ENCODE data around the gene PROS1.
"Not testable (repeated sequence)": the region's sequence is repeated elsewhere in the genome, so short reads cannot be mapped to it uniquely, and the experiment has no call there.

Gene PROS1

DNA sequence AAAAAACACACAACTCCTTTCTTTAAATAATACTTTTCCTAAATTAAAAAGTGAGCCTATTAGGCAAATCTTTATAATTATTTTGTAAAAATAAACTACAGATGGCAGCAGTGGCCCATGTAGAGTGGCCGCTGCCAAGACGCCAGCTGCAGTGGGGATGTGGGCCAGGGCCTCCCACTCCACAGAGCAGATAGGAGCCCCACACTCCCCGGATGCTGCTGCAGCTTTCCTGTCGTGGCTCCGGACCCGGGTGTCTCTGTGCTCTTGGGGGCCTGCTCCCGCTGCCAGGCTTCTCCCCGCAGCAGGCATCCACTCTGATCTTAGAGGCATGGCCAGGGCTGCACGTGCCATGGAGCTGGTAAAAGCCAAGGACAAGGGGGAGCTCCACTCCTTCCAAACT, 67.5 kb downstream of the PROS1 start:
- no peaks in the 10 kb centered on the region for H3K9me3 ChIP-seq (replicated peaks; ENCODE audit: insufficient read depth, low read length)
- no peaks in the 10 kb centered on the region for H3F3A ChIP-seq (ENCODE audit: insufficient read depth, low read length)
- no peaks in the 10 kb centered on the region for H3K36me3 ChIP-seq (replicated peaks; ENCODE audit: insufficient read depth, low read length)
- H3K4me1 ChIP-seq (ENCODE audit: low read length): no peaks in the 10 kb centered on the region
- H3K4me2 ChIP-seq (ENCODE audit: low read depth, low read length): no peak overlapping the region
- H3K9me2 ChIP-seq (replicated peaks; ENCODE audit: insufficient read depth, low read length): no peaks in the 10 kb centered on the region
- TF ChIP-seq EZH2 (optimal IDR thresholded peaks at IDR 0.05; ENCODE audit: low read depth, low read length) (no peak), EZH2phosphoT487 (IDR thresholded peaks at IDR 0.05; ENCODE audit: low read length) (no peak)
- TF ChIP-seq, protein P1, sequence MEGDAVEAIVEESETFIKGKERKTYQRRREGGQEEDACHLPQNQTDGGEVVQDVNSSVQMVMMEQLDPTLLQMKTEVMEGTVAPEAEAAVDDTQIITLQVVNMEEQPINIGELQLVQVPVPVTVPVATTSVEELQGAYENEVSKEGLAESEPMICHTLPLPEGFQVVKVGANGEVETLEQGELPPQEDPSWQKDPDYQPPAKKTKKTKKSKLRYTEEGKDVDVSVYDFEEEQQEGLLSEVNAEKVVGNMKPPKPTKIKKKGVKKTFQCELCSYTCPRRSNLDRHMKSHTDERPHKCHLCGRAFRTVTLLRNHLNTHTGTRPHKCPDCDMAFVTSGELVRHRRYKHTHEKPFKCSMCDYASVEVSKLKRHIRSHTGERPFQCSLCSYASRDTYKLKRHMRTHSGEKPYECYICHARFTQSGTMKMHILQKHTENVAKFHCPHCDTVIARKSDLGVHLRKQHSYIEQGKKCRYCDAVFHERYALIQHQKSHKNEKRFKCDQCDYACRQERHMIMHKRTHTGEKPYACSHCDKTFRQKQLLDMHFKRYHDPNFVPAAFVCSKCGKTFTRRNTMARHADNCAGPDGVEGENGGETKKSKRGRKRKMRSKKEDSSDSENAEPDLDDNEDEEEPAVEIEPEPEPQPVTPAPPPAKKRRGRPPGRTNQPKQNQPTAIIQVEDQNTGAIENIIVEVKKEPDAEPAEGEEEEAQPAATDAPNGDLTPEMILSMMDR (IDR thresholded peaks at IDR 0.05; ENCODE audit: low read length): no peak
- H2AFZ ChIP-seq (ENCODE audit: low read length): no peak overlapping the region
- no peak overlapping the region for H3K27ac ChIP-seq (ENCODE audit: low read length)
- no peaks in the 10 kb centered on the region for H4K20me1 ChIP-seq (ENCODE audit: insufficient read depth, low read length)
- no peak overlapping the region for H3K9ac ChIP-seq (ENCODE audit: low read length)
- DNase-seq: no peak
- H3K79me2 ChIP-seq (ENCODE audit: low read length): no peaks in the 10 kb centered on the region
- no peak overlapping the region for H3K4me3 ChIP-seq (ENCODE audit: low read length)
- no peaks in the 10 kb centered on the region for H3K27me3 ChIP-seq (replicated peaks; ENCODE audit: insufficient read depth, low read length)

DNA sequence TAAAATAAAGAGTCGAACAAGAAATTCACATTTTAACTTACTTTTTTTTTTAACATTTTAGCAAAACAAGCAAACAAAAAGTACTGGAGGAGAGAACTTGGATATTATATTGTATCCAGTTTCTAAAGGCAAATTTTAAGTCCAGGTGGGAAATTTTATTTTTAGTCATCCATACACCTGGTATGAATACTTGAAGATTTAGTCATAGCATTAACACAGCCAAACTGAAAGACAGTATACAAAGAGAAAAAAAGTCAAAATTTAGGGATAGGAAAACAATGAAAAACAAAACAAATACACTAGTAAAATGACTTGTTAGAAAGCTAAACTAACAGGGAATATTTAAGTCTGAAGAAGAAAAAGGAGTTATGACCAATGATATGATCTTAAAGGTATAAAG, 69.1 kb downstream of the PROS1 start:
- no peak for TF ChIP-seq EZH2phosphoT487 (IDR thresholded peaks at IDR 0.05; ENCODE audit: low read length)
- TF ChIP-seq, protein P1 (IDR thresholded peaks at IDR 0.05; ENCODE audit: low read length): no peak
- no peak for TF ChIP-seq EZH2 (optimal IDR thresholded peaks at IDR 0.05; ENCODE audit: low read depth, low read length)
- H3K9me3 ChIP-seq (replicated peaks; ENCODE audit: insufficient read depth, low read length): no peaks in the 10 kb centered on the region
- no peak overlapping the region for H3K4me3 ChIP-seq (ENCODE audit: low read length)
- no peaks in the 10 kb centered on the region for H3K9me2 ChIP-seq (replicated peaks; ENCODE audit: insufficient read depth, low read length)
- H4K20me1 ChIP-seq (ENCODE audit: insufficient read depth, low read length): no peaks in the 10 kb centered on the region
- H3K79me2 ChIP-seq (ENCODE audit: low read length): no peaks in the 10 kb centered on the region
- H3K9ac ChIP-seq (ENCODE audit: low read length): no peak overlapping the region
- no peaks in the 10 kb centered on the region for H3K36me3 ChIP-seq (replicated peaks; ENCODE audit: insufficient read depth, low read length)
- H3K27me3 ChIP-seq (replicated peaks; ENCODE audit: insufficient read depth, low read length): no peaks in the 10 kb centered on the region
- no peak overlapping the region for H3K4me2 ChIP-seq (ENCODE audit: low read depth, low read length)
- H3K4me1 ChIP-seq (ENCODE audit: low read length): no peaks in the 10 kb centered on the region
- DNase-seq: no peak
- no peak overlapping the region for H2AFZ ChIP-seq (ENCODE audit: low read length)
- no peaks in the 10 kb centered on the region for H3F3A ChIP-seq (ENCODE audit: insufficient read depth, low read length)
- H3K27ac ChIP-seq (ENCODE audit: low read length): no peak overlapping the region

DNA sequence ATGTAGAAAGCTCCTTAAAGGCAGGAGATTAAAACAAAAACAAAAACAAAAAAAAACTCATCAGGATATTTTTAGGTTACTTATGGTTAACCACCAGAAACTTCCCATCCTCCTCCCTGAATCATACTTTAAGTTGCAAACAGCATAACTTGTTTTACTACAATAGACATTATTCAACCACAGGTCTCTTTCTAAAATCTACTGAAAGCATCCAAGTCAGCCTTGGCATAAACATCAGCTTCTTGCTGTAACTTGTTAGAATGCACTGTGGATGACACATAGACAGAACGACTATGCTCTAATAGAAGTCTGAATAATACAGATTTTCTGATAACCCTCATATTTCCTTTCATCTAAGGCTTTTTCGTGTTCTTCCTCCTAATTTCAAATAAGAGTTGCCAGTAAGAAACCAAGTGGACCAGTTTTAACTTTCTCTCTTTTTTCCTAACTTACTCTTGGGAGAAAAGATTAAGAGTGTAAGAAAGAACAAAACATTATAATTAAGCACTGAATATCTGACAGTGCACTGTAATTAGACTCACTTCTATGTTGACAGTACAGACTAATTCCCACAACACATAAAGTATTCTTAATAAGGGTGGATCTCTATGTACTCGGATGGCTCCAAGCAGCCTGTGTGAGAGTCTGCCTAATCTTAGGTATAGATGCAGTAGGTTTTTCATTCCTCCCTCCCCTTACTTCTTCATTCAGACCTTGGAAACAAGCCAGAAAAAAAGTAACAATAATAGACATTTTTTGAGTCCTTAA, 95.3 kb downstream of the PROS1 start:
- H3K9ac ChIP-seq (ENCODE audit: low read length); H3K9me3 ChIP-seq (replicated peaks; ENCODE audit: insufficient read depth, low read length); H4K20me1 ChIP-seq (ENCODE audit: insufficient read depth, low read length); H3K79me2 ChIP-seq (ENCODE audit: low read length); H3K27me3 ChIP-seq (replicated peaks; ENCODE audit: insufficient read depth, low read length); H3K36me3 ChIP-seq (replicated peaks; ENCODE audit: insufficient read depth, low read length); H3F3A ChIP-seq (ENCODE audit: insufficient read depth, low read length); H3K9me2 ChIP-seq (replicated peaks; ENCODE audit: insufficient read depth, low read length): not testable (repeated sequence)
- H3K4me3 ChIP-seq (ENCODE audit: low read length): 0 out of 2 replicates have a peak overlapping the region, but pooled peaks have one; percentile 16
- H2AFZ ChIP-seq (ENCODE audit: low read length): peak overlapping the region; percentile 25; the same call in 1 of the 2 replicates
- H3K27ac ChIP-seq (ENCODE audit: low read length): peak overlapping the region; percentile 27; the same call in 1 of the 2 replicates
- DNase-seq: peak; percentile 77
- peaks cover 15% of the 10 kb centered on the region for H3K4me1 ChIP-seq (ENCODE audit: low read length)
- H3K4me2 ChIP-seq (ENCODE audit: low read depth, low read length): peak overlapping the region; percentile 57; the same call in 1 of the 2 replicates

DNA sequence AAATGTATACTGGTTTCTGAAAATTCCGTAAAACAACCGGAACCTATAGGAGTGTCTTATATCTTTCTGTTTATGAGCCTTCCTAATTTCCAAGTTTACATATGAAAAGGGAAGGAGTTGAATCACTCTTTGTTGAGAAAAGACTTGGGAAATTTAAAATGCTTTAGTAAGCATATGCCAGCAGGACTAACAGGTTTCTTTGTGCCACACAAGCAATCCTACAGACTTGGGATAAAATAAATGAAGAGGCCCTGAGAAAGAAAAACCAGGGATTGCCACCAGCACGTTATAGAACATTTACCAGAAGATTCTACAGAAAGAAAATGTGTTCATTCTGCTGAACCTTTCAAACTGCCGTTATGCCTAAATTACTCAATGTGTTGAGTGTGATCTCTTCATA, 96.3 kb downstream of the PROS1 start:
- H3K4me3 ChIP-seq (ENCODE audit: low read length); H2AFZ ChIP-seq (ENCODE audit: low read length): not testable (repeated sequence)

DNA sequence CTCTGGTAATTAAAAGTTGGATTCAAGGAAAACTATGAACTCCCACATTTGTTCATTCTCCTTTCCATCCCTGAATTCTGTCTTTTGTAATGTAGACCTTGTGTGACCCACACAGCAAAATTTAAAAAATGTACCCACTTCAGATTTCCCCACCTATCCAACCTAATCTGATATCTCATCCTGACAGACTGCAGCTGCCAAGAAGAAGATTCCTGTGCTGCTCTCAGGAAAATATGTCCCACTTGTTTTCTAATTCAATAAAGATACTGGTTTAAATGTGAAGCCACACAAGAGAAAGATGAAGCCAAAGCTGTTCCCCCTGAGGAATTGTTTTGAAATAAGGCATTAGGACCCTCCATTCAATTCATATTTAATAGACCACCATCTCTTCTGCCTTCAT, 100.3 kb downstream of the PROS1 start:
- H3K9ac ChIP-seq (ENCODE audit: low read length); H3K27me3 ChIP-seq (replicated peaks; ENCODE audit: insufficient read depth, low read length); H3K36me3 ChIP-seq (replicated peaks; ENCODE audit: insufficient read depth, low read length); H3K27ac ChIP-seq (ENCODE audit: low read length); H3K9me2 ChIP-seq (replicated peaks; ENCODE audit: insufficient read depth, low read length); DNase-seq; H4K20me1 ChIP-seq (ENCODE audit: insufficient read depth, low read length); H3K4me3 ChIP-seq (ENCODE audit: low read length); H3K9me3 ChIP-seq (replicated peaks; ENCODE audit: insufficient read depth, low read length); H3K4me1 ChIP-seq (ENCODE audit: low read length); H2AFZ ChIP-seq (ENCODE audit: low read length); H3F3A ChIP-seq (ENCODE audit: insufficient read depth, low read length); H3K79me2 ChIP-seq (ENCODE audit: low read length); H3K4me2 ChIP-seq (ENCODE audit: low read depth, low read length): not testable (repeated sequence)

More for the DNA sequence above, 96.3 kb downstream of the PROS1 start:
- H3K27ac ChIP-seq (ENCODE audit: low read length); H3K79me2 ChIP-seq (ENCODE audit: low read length); H4K20me1 ChIP-seq (ENCODE audit: insufficient read depth, low read length); H3K9me2 ChIP-seq (replicated peaks; ENCODE audit: insufficient read depth, low read length); H3K9ac ChIP-seq (ENCODE audit: low read length); H3K9me3 ChIP-seq (replicated peaks; ENCODE audit: insufficient read depth, low read length); H3K27me3 ChIP-seq (replicated peaks; ENCODE audit: insufficient read depth, low read length); DNase-seq; H3K36me3 ChIP-seq (replicated peaks; ENCODE audit: insufficient read depth, low read length); H3F3A ChIP-seq (ENCODE audit: insufficient read depth, low read length): not testable (repeated sequence)
- Histone ChIP-seq H3K4me1 (ENCODE audit: low read length) (peaks cover 15% of the 10 kb centered on the region), H3K4me2 (ENCODE audit: low read depth, low read length) (peak overlapping the region; percentile 52; the same call in 1 of the 2 replicates)
